HEK293 (cell line): ENCODE data around the gene SGMS1.

Source experiments
- CTCF ChIA-PET: fragments of 350-600 bp; formaldehyde crosslinking; extraction: SDS; loops from one replicate; lab custom pipeline; 2021; ENCODE audit warnings: antibody characterized with exemption; lab: Yijun Ruan, JAX
- POLR2A ChIA-PET: fragments of 300-600 bp; formaldehyde crosslinking; extraction: SDS; loops from one replicate; lab custom pipeline; 2020; ENCODE audit warnings: antibody characterized with exemption, inconsistent platforms; lab: Yijun Ruan, JAX
- H3K27ac ChIP-seq: fragments of 200-500 bp; sonication (Bioruptor generic); 2 replicates; pipeline ENCODE4 v1.5.1; 2014; ENCODE audit warnings: low read depth, low read length, control low read depth, inconsistent platforms; ENCODE audit errors: extremely low read depth
- H3K36me3 ChIP-seq, 2 experiments: fragments of 200-500 bp in 1 of 2; sonication (Bioruptor generic) in 1 of 2; 1 replicate in 1 of 2; 2 replicates in 1 of 2; pipeline ENCODE4 v1.5.1; 2014 to 2017; ENCODE audit warnings: inconsistent platforms in 2 of 2, low read length in 2 of 2; ENCODE audit not compliant: control insufficient read depth in 2 of 2, insufficient read depth in 1 of 2
- H3K4me1 ChIP-seq: fragments of 200-500 bp; sonication (Bioruptor generic); 2 replicates; pipeline ENCODE4 v1.5.1; 2014; ENCODE audit warnings: mild to moderate bottlenecking, low read length, inconsistent platforms; ENCODE audit not compliant: control insufficient read depth, insufficient read depth
- H3K4me3 ChIP-seq: 2 replicates; pipeline ENCODE4 v1.5.1; 2011; ENCODE audit warnings: low read depth, mild to moderate bottlenecking, control low read depth, low read length, moderate library complexity
- H3K9me3 ChIP-seq: fragments of 200-500 bp; sonication (Bioruptor generic); 2 replicates; pipeline ENCODE4 v1.5.1; 2014; ENCODE audit warnings: low read depth, low read length, inconsistent platforms; ENCODE audit not compliant: control insufficient read depth, insufficient read depth
- GLIS2 ChIP-seq: fragments of 450-650 bp; formaldehyde crosslinking; IDR thresholded peaks from 2 replicates; pipeline ENCODE4 v1.5.1; 2016; ENCODE audit warnings: missing biosample characterization, missing genetic modification characterization
- HOXD13 ChIP-seq: sonication (generic); formaldehyde crosslinking; IDR thresholded peaks from 2 replicates; pipeline ENCODE4 v1.8.0; 2022; ENCODE audit warnings: missing genetic modification reagents, borderline replicate concordance
- IKZF3 ChIP-seq: fragments of 450-650 bp; IDR thresholded peaks from 2 replicates; pipeline ENCODE4 v1.5.0; 2018; ENCODE audit warnings: missing biosample characterization, mild to moderate bottlenecking, missing genetic modification characterization, moderate library complexity
- MEIS1 ChIP-seq: sonication (generic); formaldehyde crosslinking; IDR thresholded peaks from 2 replicates; pipeline ENCODE4 v1.8.1; 2022; ENCODE audit warnings: missing genetic modification reagents, mild to moderate bottlenecking, borderline replicate concordance
- PRDM10 ChIP-seq: fragments of 450-650 bp; formaldehyde crosslinking; IDR thresholded peaks from 2 replicates; pipeline ENCODE4 v1.5.1; 2016; ENCODE audit warnings: missing biosample characterization, missing genetic modification characterization
- SP3 ChIP-seq: fragments of 450-650 bp; formaldehyde crosslinking; IDR thresholded peaks from 2 replicates; pipeline ENCODE4 v1.5.1; 2016; ENCODE audit warnings: missing biosample characterization, missing genetic modification characterization
- WT1 ChIP-seq: fragments of 450-650 bp; formaldehyde crosslinking; IDR thresholded peaks from 2 replicates; pipeline ENCODE4 v1.5.1; 2016; ENCODE audit warnings: missing biosample characterization, missing genetic modification characterization
- ZBTB21 ChIP-seq: fragments of 450-650 bp; formaldehyde crosslinking; IDR thresholded peaks from 2 replicates; pipeline ENCODE4 v1.5.1; 2017; ENCODE audit warnings: missing biosample characterization, missing genetic modification characterization
- ZBTB26 ChIP-seq: fragments of 450-650 bp; formaldehyde crosslinking; optimal IDR thresholded peaks from 2 replicates; pipeline ENCODE3; 2016; ENCODE audit warnings: missing biosample characterization, mild to moderate bottlenecking, missing genetic modification characterization
- ZBTB49 ChIP-seq: fragments of 450-650 bp; formaldehyde crosslinking; IDR thresholded peaks from 2 replicates; pipeline ENCODE4 v1.5.1; 2016; ENCODE audit warnings: missing biosample characterization, missing genetic modification characterization, low read depth
- ZFP41 ChIP-seq: fragments of 450-650 bp; formaldehyde crosslinking; IDR thresholded peaks from 2 replicates; pipeline ENCODE4 v1.5.1; 2016; ENCODE audit warnings: missing biosample characterization, missing genetic modification characterization, borderline replicate concordance
- ZNF175 ChIP-seq: fragments of 450-650 bp; formaldehyde crosslinking; IDR thresholded peaks from 2 replicates; pipeline ENCODE4 v1.5.1; 2016; ENCODE audit warnings: missing biosample characterization, missing genetic modification characterization
- ZNF184 ChIP-seq: fragments of 450-650 bp; IDR thresholded peaks from 2 replicates; pipeline ENCODE4 v1.5.1; 2018; ENCODE audit warnings: missing biosample characterization, mild to moderate bottlenecking, missing genetic modification characterization
- ZNF24 ChIP-seq: fragments of 450-650 bp; formaldehyde crosslinking; IDR thresholded peaks from 2 replicates; pipeline ENCODE4 v1.5.1; 2016; ENCODE audit warnings: missing biosample characterization, missing genetic modification characterization
- ZNF426 ChIP-seq: fragments of 450-650 bp; formaldehyde crosslinking; IDR thresholded peaks from 2 replicates; pipeline ENCODE4 v1.5.1; 2017; ENCODE audit warnings: missing biosample characterization, missing genetic modification characterization, mild to moderate bottlenecking, inconsistent platforms, moderate library complexity
- ZNF433 ChIP-seq: fragments of 450-650 bp; formaldehyde crosslinking; IDR thresholded peaks from 2 replicates; pipeline ENCODE4 v1.5.1; 2016; ENCODE audit warnings: missing biosample characterization, missing genetic modification characterization, low read depth
- ZNF513 ChIP-seq: fragments of 450-650 bp; IDR thresholded peaks from 2 replicates; pipeline ENCODE4 v1.5.1; 2018; ENCODE audit warnings: missing biosample characterization, missing genetic modification characterization
- ZNF518A ChIP-seq: fragments of 450-650 bp; formaldehyde crosslinking; conservative IDR thresholded peaks from 2 replicates; pipeline ENCODE4 v1.5.1; 2016; ENCODE audit warnings: low read depth, missing biosample characterization, missing genetic modification characterization
- ZNF521 ChIP-seq: fragments of 450-650 bp; formaldehyde crosslinking; IDR thresholded peaks from 2 replicates; pipeline ENCODE4 v1.5.1; 2017; ENCODE audit warnings: missing biosample characterization, mild to moderate bottlenecking, missing genetic modification characterization
- ZNF561 ChIP-seq: fragments of 450-650 bp; IDR thresholded peaks from 2 replicates; pipeline ENCODE4 v1.5.1; 2018; ENCODE audit warnings: missing biosample characterization, missing genetic modification characterization, borderline replicate concordance
- ZSCAN4 ChIP-seq: fragments of 450-650 bp; formaldehyde crosslinking; IDR thresholded peaks from 2 replicates; pipeline ENCODE4 v1.5.1; 2017; ENCODE audit warnings: missing biosample characterization, missing genetic modification characterization

SGMS1 gene

GRCh38 chr10:50634479-50634878, 10.7 kb upstream of the SGMS1 start (continued):
- TF ChIP-seq SP3 (tag by site-specific recombination) (no peak), MEIS1 (no peak), ZSCAN4 (no peak), ZNF521 (tag by site-specific recombination) (no peak), ZBTB49 (tag by site-specific recombination) (no peak), ZFP41 (tag by site-specific recombination) (no peak), ZBTB21 (tag by site-specific recombination) (no peak), HOXD13 (CRISPR knock-in tag) (no peak), ZNF518A (tag by site-specific recombination) (no peak), ZNF433 (tag by site-specific recombination) (no peak), ZNF24 (tag by site-specific recombination) (no peak)

- H3K27ac ChIP-seq, result no peak overlapping the region
- ChIA-PET CTCF (no interaction called here), POLR2A (no interaction called here)
- H3K4me3 ChIP-seq, result no peak overlapping the region
- peaks cover 0 to 4% of the 10 kb centered on the region in 2 experiments; a peak in 1 of 3 replicates for H3K36me3 ChIP-seq
- H3K9me3 ChIP-seq, result no peaks in the 10 kb centered on the region
- H3K4me1 ChIP-seq, result no peaks in the 10 kb centered on the region
- TF ChIP-seq ZNF184 (no peak), PRDM10 (no peak), GLIS2 (tag by site-specific recombination) (no peak), ZNF561 (tag by site-specific recombination) (no peak), ZNF513 (no peak), IKZF3 (no peak), ZNF175 (no peak), ZBTB26 (no peak), WT1 (tag by site-specific recombination) (no peak), ZNF426 (tag by site-specific recombination) (no peak)
These were observed 7.3 kb upstream of the SGMS1 start for GRCh38 chr10:50631052-50631451.
